Panc1 (cell line): Measurements from ENCODE around the gene CEP164. TPM values are rescaled to one million over a fixed set of nuclear protein-coding genes. Genes with fewer than 3 reads are reported as not detected.

Source experiments
- ATAC-seq: fragments of 200-7000 bp; cut with Tn5 transposase; 2 replicates; pipeline ENCODE4 v1.9.1; 2020; ENCODE audit warnings: mild to moderate bottlenecking, moderate library complexity
- BruUV-seq: library from RNA; stranded (reverse); fragments of 400-500 nt; replicated peaks from 2 replicates; lab custom pipeline; 2021; lab: Mats Ljungman, UMichigan
- CTCF ChIA-PET: fragments of 300-600 bp; sonication (Branson Sonifier 250); formaldehyde crosslinking; loops from one replicate; lab custom pipeline; 2022; ENCODE audit warnings: antibody characterized with exemption; lab: Charles Lee
- POLR2A ChIA-PET: fragments of 300-600 bp; sonication (Branson Sonifier 250); formaldehyde crosslinking; loops from one replicate; lab custom pipeline; 2022; ENCODE audit warnings: antibody characterized with exemption; lab: Charles Lee
- DNase-seq: peaks from one replicate; pipeline ENCODE4 v3.0.0-alpha.2; 2010; ENCODE audit warnings: low read depth, low spot score
- H3K27ac ChIP-seq: 2 replicates; pipeline ENCODE4 v1.5.1; 2011; ENCODE audit warnings: mild to moderate bottlenecking, low read length, inconsistent platforms
- H3K27me3 ChIP-seq: fragments of 200-500 bp; sonication (Bioruptor generic); 2 replicates; pipeline ENCODE4 v1.6.0; 2014; ENCODE audit warnings: low read length, inconsistent platforms; ENCODE audit not compliant: control insufficient read depth, insufficient read depth
- H3K36me3 ChIP-seq: fragments of 200-500 bp; sonication (Bioruptor generic); 2 replicates; pipeline ENCODE4 v1.5.1; 2014; ENCODE audit warnings: inconsistent platforms, mild to moderate bottlenecking, low read length, moderate library complexity; ENCODE audit not compliant: control insufficient read depth, insufficient read depth
- H3K4me1 ChIP-seq: 2 replicates; pipeline ENCODE4 v1.5.1; 2011; ENCODE audit warnings: inconsistent platforms, mild to moderate bottlenecking, low read length, moderate library complexity; ENCODE audit not compliant: control insufficient read depth, insufficient read depth
- H3K4me3 ChIP-seq, 2 experiments: 2 replicates each; pipeline ENCODE4 v1.5.1; 2011 to 2012; ENCODE audit warnings: low read depth in 2 of 2, low read length in 2 of 2, mild to moderate bottlenecking in 2 of 2, inconsistent platforms in 1 of 2, moderate library complexity in 1 of 2
- H3K9me3 ChIP-seq: fragments of 200-500 bp; sonication (Bioruptor generic); 2 replicates; pipeline ENCODE4 v1.5.1; 2014; ENCODE audit warnings: low read depth, mild to moderate bottlenecking, inconsistent platforms, low read length, moderate library complexity; ENCODE audit not compliant: control insufficient read depth, insufficient read depth
- CTCF ChIP-seq: fragments of 450-650 bp; IDR thresholded peaks from 2 replicates; pipeline ENCODE4 v1.5.1; 2017; ENCODE audit warnings: mild to moderate bottlenecking
- POLR2AphosphoS5 ChIP-seq: IDR thresholded peaks from 2 replicates; pipeline ENCODE4 v1.6.1; 2012; ENCODE audit warnings: mild to moderate bottlenecking, low read depth, low read length, moderate library complexity
- REST ChIP-seq, 2 experiments: IDR thresholded peaks; 2 replicates each; pipeline ENCODE4 v1.6.1; 2011 to 2012; ENCODE audit warnings: low read depth in 2 of 2, control low read depth in 1 of 2, low read length in 1 of 2, mild to moderate bottlenecking in 1 of 2, moderate library complexity in 1 of 2; ENCODE audit not compliant: insufficient read depth in 1 of 2
- SIN3A ChIP-seq: IDR thresholded peaks from 2 replicates; pipeline ENCODE4 v1.6.1; 2012; ENCODE audit warnings: low read depth, mild to moderate bottlenecking, low read length, moderate library complexity, borderline replicate concordance; ENCODE audit not compliant: insufficient read depth
- TCF7L2 ChIP-seq: IDR thresholded peaks from 2 replicates; pipeline ENCODE4 v1.6.1; 2011; ENCODE audit warnings: mild to moderate bottlenecking, low read depth, low read length, inconsistent platforms
- in situ Hi-C: cut with HindIII; loops from 2 replicates; pipeline ENCODE4 v1.10.0; 2016; ENCODE audit warnings: low sequenced_read_pairs, low pct_unique_long_range_greater_than_20kb
- intact Hi-C: fragments of 100-400 bp; cut with micrococcal nuclease; formaldehyde crosslinking; loops from one replicate; pipeline ENCODE4 v1.10.0; 2022; ENCODE audit not compliant: unreplicated experiment
- total RNA-seq: library from RNA; stranded (reverse); gene quantifications from one replicate; pipeline ENCODE4 v1.2.1, GENCODE V29; 2021; ENCODE audit not compliant: unreplicated experiment

CEP164 gene
- total RNA-seq, 1 experiment from 2014 or later, result 75.4 TPM

DNA sequence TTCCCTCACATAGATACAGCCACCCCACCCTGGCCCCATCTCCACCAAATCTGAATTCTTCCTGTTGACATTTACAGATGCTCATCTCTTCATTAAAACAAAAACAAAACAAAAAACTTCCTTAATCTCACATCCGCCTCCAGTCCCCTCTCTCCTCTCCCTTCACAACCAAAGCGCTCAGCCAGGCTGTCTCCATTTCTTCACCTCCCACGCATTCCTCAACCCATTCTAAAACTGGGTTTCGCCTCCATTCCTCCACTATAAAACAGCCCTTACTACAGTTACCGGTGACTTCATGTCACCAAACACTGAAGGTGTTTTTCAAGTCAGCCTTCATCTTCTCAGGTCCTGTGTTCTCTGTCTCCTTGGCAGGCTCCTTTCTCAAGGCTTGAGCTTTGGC, 26.9 kb upstream of the CEP164 start:
- Histone ChIP-seq H3K4me1 (no peaks in the 10 kb centered on the region), H3K27me3 (no peaks in the 10 kb centered on the region), H3K36me3 (no peaks in the 10 kb centered on the region), H3K4me3 (no peak overlapping the region), H3K9me3 (no peaks in the 10 kb centered on the region), H3K27ac (no peak overlapping the region)
- ChIA-PET CTCF (no interaction called here), POLR2A (no interaction called here)
- ATAC-seq (no peak), DNase-seq (no peak)
- TF ChIP-seq TCF7L2, result no peak
- no peak for TF ChIP-seq POLR2AphosphoS5
- TF ChIP-seq SIN3A, result no peak
- no peak for TF ChIP-seq CTCF
- no peak for TF ChIP-seq REST (IDR thresholded peaks at IDR 0.05; ENCODE audit: insufficient read depth in 1 of 2, low read depth in 2 of 2, low read length in 1 of 2)
- no TSS peak for BruUV-seq
- intact Hi-C loops (no loop called here), in situ Hi-C loops (no loop called here)

- no peaks in the 10 kb centered on the region for H3K9me3 ChIP-seq
- no peaks in the 10 kb centered on the region for H3K27me3 ChIP-seq
- no peaks in the 10 kb centered on the region for H3K36me3 ChIP-seq
- H3K27ac ChIP-seq, result no peak overlapping the region
- DNase-seq (no peak), ATAC-seq (no peak)
- TF ChIP-seq TCF7L2, result no peak
- TF ChIP-seq CTCF, result no peak
- TF ChIP-seq REST (IDR thresholded peaks at IDR 0.05; ENCODE audit: insufficient read depth in 1 of 2, low read depth in 2 of 2, low read length in 1 of 2), result no peak
- TF ChIP-seq SIN3A, result no peak
- TF ChIP-seq POLR2AphosphoS5, result no peak
- no TSS peak for BruUV-seq
- intact Hi-C loops (no loop called here), in situ Hi-C loops (no loop called here)
- ChIA-PET POLR2A (no interaction called here), CTCF (no interaction called here)
- H3K4me1 ChIP-seq, result no peaks in the 10 kb centered on the region
- H3K4me3 ChIP-seq, result no peak overlapping the region
Measured at GRCh38 chr11:117302228-117302627, 25.4 kb upstream of the CEP164 start.
